H1 (cell line): ENCODE measurements around the gene MR1. TPM values are rescaled to one million over a fixed set of nuclear protein-coding genes. Genes with fewer than 3 reads are reported as not detected.

Experiments
- CTCF ChIA-PET: fragments of 300-600 bp; sonication (Branson Sonifier 250); formaldehyde crosslinking; loops from one replicate; lab custom pipeline; 2021; ENCODE audit not compliant: partially characterized antibody; lab: Charles Lee
- POLR2A ChIA-PET: fragments of 300-600 bp; sonication (Branson Sonifier 250); formaldehyde crosslinking; loops from one replicate; lab custom pipeline; 2021; ENCODE audit warnings: inconsistent platforms; ENCODE audit not compliant: partially characterized antibody; lab: Charles Lee
- DNase-seq, 2 experiments: peaks; one replicate each; pipeline versions ENCODE4 v3.0.0 to v3.0.0-alpha.2; 2010 to 2022; ENCODE audit warnings: low spot score in 2 of 2, low read depth in 1 of 2, mixed read lengths in 1 of 2
- FAIRE-seq: peaks from 2 replicates; lab custom pipeline; 2011; peaks lifted over from hg19 to GRCh38; lab: Jason Lieb, UNC
- H2AFZ ChIP-seq: 2 replicates; pipeline ENCODE4 v1.8.1; 2012; ENCODE audit warnings: low read length, inconsistent platforms
- H2AK5ac ChIP-seq: 2 replicates; pipeline ENCODE4 v1.6.1; 2013; ENCODE audit warnings: low read depth, low read length
- H2BK120ac ChIP-seq: replicated peaks from 2 replicates; pipeline ENCODE3; 2013; ENCODE audit warnings: low read depth, low read length, inconsistent platforms
- H2BK12ac ChIP-seq: 2 replicates; pipeline ENCODE4 v1.6.1; 2013; ENCODE audit warnings: low read depth, low read length
- H2BK15ac ChIP-seq: 2 replicates; pipeline ENCODE4 v1.6.1; 2013; ENCODE audit warnings: low read length
- H2BK20ac ChIP-seq: 2 replicates; pipeline ENCODE4 v1.6.1; 2013; ENCODE audit warnings: low read length
- H2BK5ac ChIP-seq: 2 replicates; pipeline ENCODE4 v1.6.1; 2013; ENCODE audit warnings: low read depth, low read length
- H3K14ac ChIP-seq: 2 replicates; pipeline ENCODE4 v1.6.1; 2013; ENCODE audit warnings: inconsistent platforms; ENCODE audit not compliant: insufficient read length
- H3K18ac ChIP-seq: 2 replicates; pipeline ENCODE4 v1.6.1; 2013; ENCODE audit warnings: low read length; ENCODE audit errors: extremely low read depth
- H3K23ac ChIP-seq: 2 replicates; pipeline ENCODE4 v1.6.1; 2013; ENCODE audit warnings: inconsistent platforms; ENCODE audit not compliant: insufficient read length
- H3K23me2 ChIP-seq: 2 replicates; pipeline ENCODE4 v1.6.1; 2013; ENCODE audit warnings: low read depth, low read length
- H3K27ac ChIP-seq: 2 replicates; pipeline ENCODE4 v1.6.1; 2011; ENCODE audit warnings: low read depth, low read length, inconsistent platforms
- H3K27me3 ChIP-seq, 4 experiments: replicated peaks in 1 of 4; 1 replicate in 1 of 4; 2 replicates in 3 of 4; pipeline versions ENCODE4 v1.6.1 to v1.8.1; 2011 to 2013; ENCODE audit warnings: low read length in 3 of 4, mild to moderate bottlenecking in 3 of 4, inconsistent platforms in 2 of 4, mixed read lengths in 2 of 4, moderate library complexity in 1 of 4; ENCODE audit not compliant: control insufficient read depth in 3 of 4, insufficient read depth in 3 of 4; ENCODE audit errors: extremely low read depth in 1 of 4
- H3K36me3 ChIP-seq, 4 experiments: 2 replicates each; pipeline versions ENCODE4 v1.6.1 to v1.8.1; 2011 to 2013; ENCODE audit warnings: mild to moderate bottlenecking in 4 of 4, low read length in 3 of 4, moderate library complexity in 2 of 4, control low read depth in 1 of 4, inconsistent platforms in 1 of 4; ENCODE audit not compliant: insufficient read depth in 4 of 4, control insufficient read depth in 2 of 4
- H3K4ac ChIP-seq: replicated peaks from 2 replicates; pipeline ENCODE3; 2013; ENCODE audit warnings: low read length, low read depth, mixed read lengths, inconsistent platforms; ENCODE audit not compliant: insufficient read length
- H3K4me1 ChIP-seq, 4 experiments: replicated peaks in 1 of 4; 1 replicate in 1 of 4; 2 replicates in 3 of 4; pipeline versions ENCODE4 v1.6.1 to v1.8.1; 2011 to 2013; ENCODE audit warnings: low read length in 3 of 4, inconsistent platforms in 2 of 4, mixed read lengths in 1 of 4; ENCODE audit not compliant: insufficient read depth in 4 of 4, control insufficient read depth in 3 of 4
- H3K4me2 ChIP-seq, 2 experiments: 2 replicates each; pipeline versions ENCODE4 v1.6.1 to v1.8.1; 2011 to 2013; ENCODE audit warnings: low read depth in 2 of 2, low read length in 2 of 2, control low read depth in 1 of 2, inconsistent platforms in 1 of 2, mild to moderate bottlenecking in 1 of 2; ENCODE audit not compliant: insufficient read depth in 1 of 2
- H3K4me3 ChIP-seq, 4 experiments: fragments of 200-600, 300-600 bp in 1 of 4; sonication (generic), shearing (Covaris generic), sonication (Bioruptor Twin) in 1 of 4; 2 replicates each; pipeline versions ENCODE4 v1.5.1 to v1.8.1; 2011 to 2016; ENCODE audit warnings: low read length in 4 of 4, low read depth in 3 of 4, control low read depth in 2 of 4, inconsistent platforms in 2 of 4, mild to moderate bottlenecking in 2 of 4, mixed read lengths in 1 of 4, moderate library complexity in 1 of 4; ENCODE audit not compliant: insufficient read depth in 2 of 4; ENCODE audit errors: extremely low read depth in 1 of 4
- H3K56ac ChIP-seq: replicated peaks from 2 replicates; pipeline ENCODE3; 2013; ENCODE audit warnings: low read depth, mild to moderate bottlenecking, mixed read lengths, low read length, inconsistent platforms; ENCODE audit not compliant: insufficient read length
- H3K79me1 ChIP-seq: 2 replicates; pipeline ENCODE4 v1.6.1; 2013; ENCODE audit warnings: low read depth, low read length, control low read depth
- H3K79me2 ChIP-seq, 2 experiments: 2 replicates each; pipeline versions ENCODE4 v1.6.1 to v1.8.1; 2012 to 2013; ENCODE audit warnings: low read length in 2 of 2, mild to moderate bottlenecking in 2 of 2, inconsistent platforms in 1 of 2; ENCODE audit not compliant: insufficient read depth in 2 of 2, control insufficient read depth in 1 of 2
- H3K9ac ChIP-seq, 4 experiments: replicated peaks in 1 of 4; 1 replicate in 1 of 4; 2 replicates in 3 of 4; pipeline versions ENCODE4 v1.6.1 to v1.8.1; 2011 to 2013; ENCODE audit warnings: low read depth in 3 of 4, low read length in 3 of 4, control low read depth in 2 of 4, mild to moderate bottlenecking in 2 of 4, moderate library complexity in 2 of 4, inconsistent platforms in 1 of 4; ENCODE audit errors: extremely low read depth in 1 of 4
- H3K9me3 ChIP-seq, 2 experiments: 2 replicates each; pipeline versions ENCODE4 v1.6.1 to v1.8.1; 2012 to 2013; ENCODE audit warnings: mild to moderate bottlenecking in 2 of 2, moderate library complexity in 2 of 2, control low read depth in 1 of 2, inconsistent platforms in 1 of 2, low read depth in 1 of 2, low read length in 1 of 2, mixed read lengths in 1 of 2; ENCODE audit not compliant: insufficient read depth in 2 of 2
- H4K20me1 ChIP-seq, 2 experiments: replicated peaks in 1 of 2; 2 replicates each; pipeline versions ENCODE3 to v1.8.1; 2011 to 2013; ENCODE audit warnings: inconsistent platforms in 2 of 2, low read length in 2 of 2, mild to moderate bottlenecking in 1 of 2; ENCODE audit not compliant: insufficient read depth in 2 of 2, control insufficient read depth in 1 of 2
- H4K5ac ChIP-seq: 2 replicates; pipeline ENCODE4 v1.6.1; 2013; ENCODE audit warnings: low read length, low read depth, mixed read lengths, inconsistent platforms; ENCODE audit not compliant: insufficient read length
- H4K8ac ChIP-seq: 2 replicates; pipeline ENCODE4 v1.8.0; 2013; ENCODE audit warnings: mild to moderate bottlenecking, moderate library complexity, low read length, inconsistent platforms; ENCODE audit not compliant: insufficient read depth; ENCODE audit errors: extremely low read depth
- H4K91ac ChIP-seq: replicated peaks from 2 replicates; pipeline ENCODE3; 2013; ENCODE audit warnings: low read length, mixed read lengths, inconsistent platforms; ENCODE audit not compliant: insufficient read length
- HDAC2 ChIP-seq, 2 experiments: fragments of 300-600 bp in 1 of 2; sonication (generic) in 1 of 2; IDR thresholded peaks; 2 replicates each; pipeline ENCODE4 v1.6.1; 2011 to 2012; ENCODE audit warnings: low read depth in 2 of 2, low read length in 2 of 2, mild to moderate bottlenecking in 2 of 2, moderate library complexity in 2 of 2, borderline replicate concordance in 1 of 2, inconsistent platforms in 1 of 2
- RFX5 ChIP-seq: IDR thresholded peaks from 2 replicates; pipeline ENCODE4 v1.6.1; 2011; ENCODE audit warnings: low read depth, low read length, improper control_type of control experiment, borderline replicate concordance
- RXRA ChIP-seq: IDR thresholded peaks from 2 replicates; pipeline ENCODE4 v1.6.1; 2011; ENCODE audit warnings: low read depth, mild to moderate bottlenecking, low read length, moderate library complexity; ENCODE audit not compliant: insufficient read depth
- TEAD4 ChIP-seq: IDR thresholded peaks from 2 replicates; pipeline ENCODE4 v1.6.1; 2012; ENCODE audit warnings: low read depth, low read length, inconsistent platforms, mixed read lengths
- WGBS, 2 experiments: shearing (Covaris generic) in 1 of 2; methylation state at CpG; one replicate each; pipeline versions ENCODE4 v1.1.6 to v1.1.7; 2013 to 2015; ENCODE audit warnings: low lambda C conversion rate in 2 of 2, mixed read lengths in 2 of 2, inconsistent platforms in 1 of 2, low coverage in 1 of 2, missing lambda C conversion rate in 1 of 2; ENCODE audit not compliant: insufficient replicate concordance in 2 of 2, insufficient coverage in 1 of 2, insufficient read length in 1 of 2; ENCODE audit errors: extremely low coverage in 1 of 2, missing lambda C conversion rate in 1 of 2; 5-methylcytosine and 5-hydroxymethylcytosine counted together
- polyA plus RNA-seq, 7 experiments: library from polyadenylated mRNA; depleted of rRNA in 3 of 7; stranded (reverse) in 5 of 7; unstranded in 2 of 7; fragments of >200 nt in 5 of 7; fragments of 200-250 nt in 2 of 7; gene quantifications; 1 replicate in 5 of 7; 2 replicates in 1 of 7; 4 replicates in 1 of 7; pipeline versions ENCODE4 v1.2.1 to v1.2.3, GENCODE V29; 2011 to 2013; ENCODE audit warnings: missing spikeins in 2 of 7, mixed read lengths in 2 of 7
- total RNA-seq: library from RNA; stranded (reverse); fragmentation: NEBNext Ultra II Directional; extraction: Animal tissue kit (Norgen Biotek cat#: 25700); gene quantifications from 2 replicates; pipeline ENCODE4 v1.2.1, GENCODE V29; 2021
- TF ChIP-seq, protein P1 (sequence below): IDR thresholded peaks from 2 replicates; pipeline ENCODE4 v1.6.1; 2012; ENCODE audit warnings: inconsistent platforms
- TF ChIP-seq, protein P2 (sequence below): IDR thresholded peaks from 2 replicates; pipeline ENCODE4 v1.6.1; 2011; ENCODE audit warnings: low read length, improper control_type of control experiment

Gene MR1
- total and polyA plus RNA-seq, 2 of the 8 experiments (the other 6 are each of a cell fraction or from before 2014, with no cell fraction given): 0.09 TPM; not detected in 1

DNA sequence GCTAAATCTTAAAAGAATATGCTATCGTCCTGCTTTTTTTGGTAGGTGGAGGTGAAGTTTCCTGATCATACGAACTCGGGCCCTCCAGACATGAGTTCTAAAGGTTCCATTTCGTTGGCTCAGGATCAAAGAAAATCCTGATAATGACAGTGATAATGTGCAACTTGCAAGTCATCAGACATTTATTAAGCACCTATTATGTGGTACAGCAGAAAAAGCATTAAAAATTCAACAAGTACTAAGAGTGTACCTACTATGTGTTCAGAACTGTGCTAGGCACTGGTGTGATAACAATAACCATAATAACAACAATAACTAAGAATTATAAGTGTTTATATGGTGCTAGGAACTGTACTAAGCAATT is 50.8 kb downstream of the MR1 start:
- POLR2A ChIA-PET: interaction anchor here (0.7 to 9.4 kb wide), 4 partner anchors 17 to 68 kb away, joined by 3 to 253 read pairs (median 4); no protein-coding TSS in a partner anchor
- no peak overlapping the region for H2AK5ac ChIP-seq
- no peak overlapping the region for H3K9ac ChIP-seq
- peaks cover 12% of the 10 kb centered on the region for H3K23me2 ChIP-seq
- FAIRE-seq: no peak
- H3K23ac ChIP-seq: no peak overlapping the region
- no peak overlapping the region for H3K18ac ChIP-seq
- H3K36me3 ChIP-seq: no peaks in the 10 kb centered on the region
- no peak overlapping the region for H3K4ac ChIP-seq
- H4K5ac ChIP-seq: no peak overlapping the region
- H2BK120ac ChIP-seq: no peak overlapping the region
- H3K9me3 ChIP-seq: no peaks in the 10 kb centered on the region
- peaks cover 0 to 2% of the 10 kb centered on the region in 2 experiments; a peak in 1 of 4 replicates for H3K79me2 ChIP-seq
- H3K27me3 ChIP-seq: peaks cover 0 to 15% (median 11%) of the 10 kb centered on the region in 4 experiments; a peak in 6 of 7 replicates
- H2AFZ ChIP-seq: no peak overlapping the region
- no peak overlapping the region for H4K8ac ChIP-seq
- no peaks in the 10 kb centered on the region for H3K79me1 ChIP-seq
- no peak overlapping the region for H3K27ac ChIP-seq
- H4K20me1 ChIP-seq: peaks cover 0 to 3% of the 10 kb centered on the region in 2 experiments
- TF ChIP-seq, protein P1, sequence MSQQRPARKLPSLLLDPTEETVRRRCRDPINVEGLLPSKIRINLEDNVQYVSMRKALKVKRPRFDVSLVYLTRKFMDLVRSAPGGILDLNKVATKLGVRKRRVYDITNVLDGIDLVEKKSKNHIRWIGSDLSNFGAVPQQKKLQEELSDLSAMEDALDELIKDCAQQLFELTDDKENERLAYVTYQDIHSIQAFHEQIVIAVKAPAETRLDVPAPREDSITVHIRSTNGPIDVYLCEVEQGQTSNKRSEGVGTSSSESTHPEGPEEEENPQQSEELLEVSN: no peak
- no peak for TF ChIP-seq RFX5
- TF ChIP-seq HDAC2 (IDR thresholded peaks at IDR 0.05; ENCODE audit: borderline replicate concordance in 1 of 2, low read depth in 2 of 2, low read length in 2 of 2): no peak
- TF ChIP-seq, protein P2, sequence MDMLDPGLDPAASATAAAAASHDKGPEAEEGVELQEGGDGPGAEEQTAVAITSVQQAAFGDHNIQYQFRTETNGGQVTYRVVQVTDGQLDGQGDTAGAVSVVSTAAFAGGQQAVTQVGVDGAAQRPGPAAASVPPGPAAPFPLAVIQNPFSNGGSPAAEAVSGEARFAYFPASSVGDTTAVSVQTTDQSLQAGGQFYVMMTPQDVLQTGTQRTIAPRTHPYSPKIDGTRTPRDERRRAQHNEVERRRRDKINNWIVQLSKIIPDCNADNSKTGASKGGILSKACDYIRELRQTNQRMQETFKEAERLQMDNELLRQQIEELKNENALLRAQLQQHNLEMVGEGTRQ: no peak
- TF ChIP-seq TEAD4: no peak
- no peak for TF ChIP-seq RXRA
- TF ChIP-seq, all 59 proteins: peak for 0
- no peak overlapping the region for H2BK12ac ChIP-seq
- H3K4me1 ChIP-seq: peaks cover 0 to 4% (median 0%) of the 10 kb centered on the region in 4 experiments; a peak in 1 of 7 replicates
- H3K4me3 ChIP-seq: no peak overlapping the region
- 75% methylated on average over 4 of the region's 4 CpGs; no CpG with 5 or more reads in 1 of the 2 experiments for WGBS, 2 experiments
- no peak overlapping the region for H2BK5ac ChIP-seq
- H3K56ac ChIP-seq: no peak overlapping the region
- H4K91ac ChIP-seq: no peak overlapping the region
- no peak for DNase-seq
- H2BK15ac ChIP-seq: no peak overlapping the region
- H3K4me2 ChIP-seq: no peak overlapping the region
- H3K14ac ChIP-seq: no peak overlapping the region
- CTCF ChIA-PET: interaction anchor here (0.8 to 4.8 kb wide), 26 partner anchors 9 to 526 kb away, joined by 3 to 64 read pairs (median 4); no protein-coding TSS in a partner anchor
- H2BK20ac ChIP-seq: no peak overlapping the region
